Activated CD8-positive, alpha-beta memory T cell treated with anti-CD3 and anti-CD28 coated beads for 1 hour (primary cell): ENCODE data around the gene CRB3.
"Not testable (repeated sequence)": the region's sequence is repeated elsewhere in the genome, so short reads cannot be mapped to it uniquely, and the experiment has no call there.

Experiments used
- DNase-seq, 2 donors: peaks; one replicate each; pipeline ENCODE4 v3.0.0-alpha.2; 2020; ENCODE audit warnings: low read depth in 1 of 2; ENCODE audit errors: extremely low read depth in 1 of 2

Gene CRB3

GRCh38 chr19:6464070-6464873 lies at the start of gene CRB3:
Gene CRB3 (plus strand): TSS chr19:6464271. CDS start chr19:6464702, 431 bp downstream.
- DNase-seq: peak in 1 of 2 donors; percentile 39

- no peak for DNase-seq
These were observed 49.1 kb upstream of the CRB3 start for GRCh38 chr19:6414793-6415590.

- DNase-seq: no peak
These were observed 48.4 kb upstream of the CRB3 start for GRCh38 chr19:6415591-6416190.

GRCh38 chr19:6416658-6417405 lies 47.2 kb upstream of the CRB3 start:
- DNase-seq: no peak

- no peak for DNase-seq
These were observed 46.1 kb upstream of the CRB3 start for GRCh38 chr19:6417713-6418561.

GRCh38 chr19:6418562-6418932 lies 45.5 kb upstream of the CRB3 start:
- no peak for DNase-seq

- no peak for DNase-seq
These were observed 42.7 kb upstream of the CRB3 start for GRCh38 chr19:6421075-6422014.

- DNase-seq: no peak
These were observed 40.4 kb upstream of the CRB3 start for GRCh38 chr19:6423499-6424194.

- no peak for DNase-seq
These were observed 39.7 kb upstream of the CRB3 start, which contains the start of gene KHSRP for GRCh38 chr19:6424195-6424938. Gene KHSRP (minus strand): TSS chr19:6424811. CDS start chr19:6424701, 110 bp downstream.

- DNase-seq: peak; percentile 96 to 100
These were observed 38.9 kb upstream of the CRB3 start for GRCh38 chr19:6424939-6425731.

GRCh38 chr19:6425732-6426620 lies 38.1 kb upstream of the CRB3 start:
- DNase-seq: no peak

GRCh38 chr19:6427131-6427530 lies 36.9 kb upstream of the CRB3 start:
- DNase-seq: no peak

GRCh38 chr19:6428692-6429418 lies 35.2 kb upstream of the CRB3 start:
- not testable (repeated sequence) for DNase-seq

GRCh38 chr19:6429419-6430221 lies 34.5 kb upstream of the CRB3 start:
- no peak for DNase-seq
